Natural killer cell treated with Interleukin-12 subunit alpha and Interleukin-12 subunit beta and Interleukin-15 and Interleukin-18, amount 100 ng/mL, for 72 hours (primary cell): Measurements from ENCODE around the gene MSLN. TPM values are rescaled to one million over a fixed set of nuclear protein-coding genes. Genes with fewer than 3 reads are reported as not detected.

Experiments used
- total RNA-seq, 2 donors: library from RNA; stranded (reverse); gene quantifications; one replicate each; pipeline ENCODE4 v1.2.3, GENCODE V29; 2022

Gene MSLN
- total RNA-seq, 2 donors from 2014 or later, result not detected

Other genes with a start within 250 kb of the MSLN start
- gene CAPN15, start 233.0 kb upstream of the MSLN start, total RNA-seq, result 100 to 1,000 TPM; 139 to 201 TPM
- under 1 TPM; 0.12 to 0.64 TPM for gene PRR35, start 200.3 kb upstream of the MSLN start, total RNA-seq
- gene NHLRC4, start 193.7 kb upstream of the MSLN start, total RNA-seq, result under 1 TPM; 0.33 to 0.48 TPM
- gene PIGQ, start 190.8 kb upstream of the MSLN start, total RNA-seq, result 10 to 100 TPM; 27.6 to 60.9 TPM
- gene RAB40C, start 170.7 kb upstream of the MSLN start, total RNA-seq, result 10 to 100 TPM; 16.7 to 18.7 TPM
- gene WFIKKN1, start 129.7 kb upstream of the MSLN start, total RNA-seq, result 1 to 10 TPM in 1 of 2 donors, under 1 TPM in 1; 0.75 to 1.1 TPM
- gene METTL26, start 124.4 kb upstream of the MSLN start, total RNA-seq, result 100 to 1,000 TPM in 1 of 2 donors, 10 to 100 TPM in 1; 93.7 to 115 TPM
- gene MCRIP2, start 118.9 kb upstream of the MSLN start, total RNA-seq, result 10 to 100 TPM; 29.5 to 57.7 TPM
- 100 to 1,000 TPM in 1 of 2 donors, 10 to 100 TPM in 1; 49.7 to 130 TPM for gene WDR90, start 111.4 kb upstream of the MSLN start, total RNA-seq
- gene RHOT2, start 92.6 kb upstream of the MSLN start, total RNA-seq, result 100 to 1,000 TPM; 171 to 259 TPM
- 1 to 10 TPM; 1.0 to 1.5 TPM for gene RHBDL1, start 85.1 kb upstream of the MSLN start, total RNA-seq
- 100 to 1,000 TPM in 1 of 2 donors, 10 to 100 TPM in 1; 95.0 to 172 TPM for gene STUB1, start 80.3 kb upstream of the MSLN start, total RNA-seq
- 10 to 100 TPM; 31.2 to 53.4 TPM for gene JMJD8, start 76.4 kb upstream of the MSLN start, total RNA-seq
- 10 to 100 TPM; 15.7 to 25.0 TPM for gene WDR24, start 70.3 kb upstream of the MSLN start, total RNA-seq
- gene FBXL16, start 54.9 kb upstream of the MSLN start, total RNA-seq, result under 1 TPM in 1 of 2 donors, not detected in 1; 0.26 TPM
- 10 to 100 TPM; 21.0 to 34.9 TPM for gene METRN, start 45.6 kb upstream of the MSLN start, total RNA-seq
- gene ANTKMT, start 39.6 kb upstream of the MSLN start, total RNA-seq, result 10 to 100 TPM; 29.1 to 37.9 TPM
- gene CCDC78, start 34.3 kb upstream of the MSLN start, total RNA-seq, result 1 to 10 TPM; 3.1 to 6.4 TPM
- gene HAGHL, start 33.6 kb upstream of the MSLN start, total RNA-seq, result 10 to 100 TPM in 1 of 2 donors, 1 to 10 TPM in 1; 5.4 to 15.3 TPM
- gene CIAO3, start 19.7 kb upstream of the MSLN start, total RNA-seq, result 10 to 100 TPM; 26.9 to 54.0 TPM
- gene RPUSD1, start 27.6 kb downstream of the MSLN start, total RNA-seq, result 10 to 100 TPM; 38.2 to 79.3 TPM
- 100 to 1,000 TPM in 1 of 2 donors, 10 to 100 TPM in 1; 70.7 to 210 TPM for gene CHTF18, start 27.9 kb downstream of the MSLN start, total RNA-seq
- not detected for gene GNG13, start 40.0 kb downstream of the MSLN start, total RNA-seq
- gene LMF1, start 210.2 kb downstream of the MSLN start, total RNA-seq, result 10 to 100 TPM; 17.1 to 21.0 TPM
- gene SOX8, start 221.0 kb downstream of the MSLN start, total RNA-seq, result under 1 TPM in 1 of 2 donors, not detected in 1; 0.20 TPM